CD4-positive, alpha-beta T cell (primary cell): ENCODE measurements around the gene FMN1. TPM values are rescaled to one million over a fixed set of nuclear protein-coding genes. Genes with fewer than 3 reads are reported as not detected.

Experiments
- ATAC-seq: fragments of 200-7000 bp; cut with Tn5 transposase; one replicate; pipeline ENCODE4 v1.10.0; 2022; ENCODE audit warnings: mild to moderate bottlenecking; ENCODE audit not compliant: poor library complexity
- CTCF ChIA-PET: fragments of 350-600 bp; sonication (Branson Sonifier 250); formaldehyde crosslinking; loops from one replicate; lab custom pipeline; 2021; ENCODE audit warnings: antibody characterized with exemption, inconsistent platforms; lab: Charles Lee
- POLR2A ChIA-PET: fragments of 350-600 bp; sonication (Branson Sonifier 250); formaldehyde crosslinking; loops from one replicate; lab custom pipeline; 2021; ENCODE audit warnings: antibody characterized with exemption, inconsistent platforms; lab: Charles Lee
- DNase-seq, 14 experiments: peaks; one replicate each; pipeline ENCODE4 v3.0.0-alpha.2; 2013 to 2020; ENCODE audit warnings: mixed read lengths in 2 of 14
- H3K27ac ChIP-seq, 2 donors: one replicate each; pipeline versions ENCODE4 v1.5.1 to v1.7.0; 2013; ENCODE audit warnings: low read length in 2 of 2, low read depth in 1 of 2, mild to moderate bottlenecking in 1 of 2
- H3K27me3 ChIP-seq, 2 experiments: 1 replicate in 1 of 2; 2 replicates in 1 of 2; pipeline versions ENCODE4 v1.6.1 to v1.7.0; 2013; ENCODE audit warnings: low read length in 2 of 2, control low read depth in 1 of 2, mild to moderate bottlenecking in 1 of 2, moderate library complexity in 1 of 2; ENCODE audit not compliant: insufficient read depth in 2 of 2, control insufficient read depth in 1 of 2
- H3K36me3 ChIP-seq: one replicate; pipeline ENCODE4 v1.6.1; 2013; ENCODE audit warnings: low read length, control low read depth; ENCODE audit not compliant: insufficient read depth
- H3K4me1 ChIP-seq: one replicate; pipeline ENCODE4 v1.6.1; 2013; ENCODE audit warnings: low read length, control low read depth; ENCODE audit not compliant: insufficient read depth
- H3K4me3 ChIP-seq: one replicate; pipeline ENCODE4 v1.5.1; 2013; ENCODE audit warnings: mild to moderate bottlenecking, low read length, moderate library complexity
- H3K9me3 ChIP-seq, 2 experiments: 1 replicate in 1 of 2; 2 replicates in 1 of 2; pipeline versions ENCODE4 v1.6.1 to v1.7.0; 2013; ENCODE audit warnings: low read length in 2 of 2, mild to moderate bottlenecking in 2 of 2, control low read depth in 1 of 2, moderate library complexity in 1 of 2; ENCODE audit not compliant: control insufficient read depth in 1 of 2, insufficient read depth in 1 of 2
- H3K27ac Mint-ChIP-seq: one replicate; pipeline ENCODE4 v1.8.0; 2020; ENCODE audit warnings: mixed read lengths
- H3K27me3 Mint-ChIP-seq: one replicate; pipeline ENCODE4 v1.8.0; 2021; ENCODE audit warnings: mixed read lengths
- H3K36me3 Mint-ChIP-seq: one replicate; pipeline ENCODE4 v1.8.0; 2021; ENCODE audit warnings: low read depth, mixed read lengths
- H3K4me1 Mint-ChIP-seq: one replicate; pipeline ENCODE4 v1.8.0; 2021; ENCODE audit warnings: low read depth, mixed read lengths
- H3K4me3 Mint-ChIP-seq: one replicate; pipeline ENCODE4 v1.8.0; 2020; ENCODE audit warnings: mild to moderate bottlenecking, mixed read lengths
- H3K9me3 Mint-ChIP-seq: one replicate; pipeline ENCODE4 v1.8.0; 2020; ENCODE audit warnings: mixed read lengths
- intact Hi-C, 2 experiments: fragments of 100-400 bp; cut with DNase I in 1 of 2; cut with micrococcal nuclease in 1 of 2; formaldehyde crosslinking; loops; one replicate each; pipeline versions ENCODE4 v1.15.1 to v1.9.0; 2023 to 2025; cut with DNase I, micrococcal nuclease
- total RNA-seq, 174 experiments: library from RNA in 2 of 174; stranded (reverse) in 2 of 174; gene quantifications; one replicate each; pipeline ENCODE4 v1.2.3 and lab custom pipeline; 2021 to 2026
- TF ChIP-seq, protein P1 (sequence below): fragments of 200-600 bp; IDR thresholded peaks from one replicate; pipeline ENCODE4 v1.8.0; 2022; ENCODE audit warnings: antibody characterized with exemption, mild to moderate bottlenecking

The FMN1 gene
- total RNA-seq, 2 experiments from 2014 or later = 0.39 to 0.55 TPM

- no peaks in the 10 kb centered on the region for H3K36me3 ChIP-seq
- no peaks in the 10 kb centered on the region for H3K4me1 ChIP-seq
- H3K4me3 ChIP-seq = no peak overlapping the region
- Mint-ChIP-seq H3K36me3 (no peaks in the 10 kb centered on the region), H3K9me3 (no peaks in the 10 kb centered on the region), H3K27me3 (peaks cover 7% of the 10 kb centered on the region), H3K27ac (no peak overlapping the region), H3K4me3 (no peak overlapping the region), H3K4me1 (no peaks in the 10 kb centered on the region)
- TF ChIP-seq, protein P1, sequence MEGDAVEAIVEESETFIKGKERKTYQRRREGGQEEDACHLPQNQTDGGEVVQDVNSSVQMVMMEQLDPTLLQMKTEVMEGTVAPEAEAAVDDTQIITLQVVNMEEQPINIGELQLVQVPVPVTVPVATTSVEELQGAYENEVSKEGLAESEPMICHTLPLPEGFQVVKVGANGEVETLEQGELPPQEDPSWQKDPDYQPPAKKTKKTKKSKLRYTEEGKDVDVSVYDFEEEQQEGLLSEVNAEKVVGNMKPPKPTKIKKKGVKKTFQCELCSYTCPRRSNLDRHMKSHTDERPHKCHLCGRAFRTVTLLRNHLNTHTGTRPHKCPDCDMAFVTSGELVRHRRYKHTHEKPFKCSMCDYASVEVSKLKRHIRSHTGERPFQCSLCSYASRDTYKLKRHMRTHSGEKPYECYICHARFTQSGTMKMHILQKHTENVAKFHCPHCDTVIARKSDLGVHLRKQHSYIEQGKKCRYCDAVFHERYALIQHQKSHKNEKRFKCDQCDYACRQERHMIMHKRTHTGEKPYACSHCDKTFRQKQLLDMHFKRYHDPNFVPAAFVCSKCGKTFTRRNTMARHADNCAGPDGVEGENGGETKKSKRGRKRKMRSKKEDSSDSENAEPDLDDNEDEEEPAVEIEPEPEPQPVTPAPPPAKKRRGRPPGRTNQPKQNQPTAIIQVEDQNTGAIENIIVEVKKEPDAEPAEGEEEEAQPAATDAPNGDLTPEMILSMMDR = no peak
- ChIA-PET CTCF (no interaction called here), POLR2A (no interaction called here)
- no peaks in the 10 kb centered on the region for H3K27me3 ChIP-seq
- no peak for ATAC-seq
- intact Hi-C loops = no loop called here
- no peak overlapping the region for H3K27ac ChIP-seq
- no peaks in the 10 kb centered on the region for H3K9me3 ChIP-seq
- DNase-seq = no peak
These were observed 427.3 kb downstream of the FMN1 start for GRCh38 chr15:32767236-32767635.

DNA sequence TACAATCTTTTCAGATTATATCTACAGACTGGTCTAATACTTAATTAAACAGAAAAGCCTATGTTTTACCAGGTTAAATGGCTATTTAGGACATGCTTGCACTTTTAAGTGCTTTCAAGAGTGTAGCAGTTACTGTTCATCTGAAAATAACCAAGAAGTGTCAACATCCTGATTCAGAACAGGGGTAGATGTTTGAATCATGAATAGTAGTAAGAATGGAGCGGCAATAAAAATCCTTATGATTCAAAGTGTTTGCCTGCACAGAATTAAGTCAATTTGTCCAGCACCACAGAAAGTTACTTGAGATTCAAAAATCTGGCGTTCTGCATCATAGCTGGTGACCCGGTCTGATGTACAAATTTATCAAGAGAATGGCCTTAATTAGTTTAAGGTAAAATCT lies 428.4 kb downstream of the FMN1 start:
- intact Hi-C loops = no loop called here
- Histone ChIP-seq H3K27ac (no peak overlapping the region), H3K9me3 (no peaks in the 10 kb centered on the region), H3K4me1 (no peaks in the 10 kb centered on the region), H3K4me3 (no peak overlapping the region), H3K27me3 (no peaks in the 10 kb centered on the region), H3K36me3 (no peaks in the 10 kb centered on the region)
- H3K4me3 Mint-ChIP-seq = no peak overlapping the region
- H3K27ac Mint-ChIP-seq = no peak overlapping the region
- H3K27me3 Mint-ChIP-seq = peaks cover 18% of the 10 kb centered on the region
- no peaks in the 10 kb centered on the region for H3K4me1 Mint-ChIP-seq
- no peaks in the 10 kb centered on the region for H3K36me3 Mint-ChIP-seq
- ATAC-seq (no peak), DNase-seq (no peak)
- ChIA-PET POLR2A (no interaction called here), CTCF (no interaction called here)
- H3K9me3 Mint-ChIP-seq = no peaks in the 10 kb centered on the region
- TF ChIP-seq, protein P1 = no peak

DNA sequence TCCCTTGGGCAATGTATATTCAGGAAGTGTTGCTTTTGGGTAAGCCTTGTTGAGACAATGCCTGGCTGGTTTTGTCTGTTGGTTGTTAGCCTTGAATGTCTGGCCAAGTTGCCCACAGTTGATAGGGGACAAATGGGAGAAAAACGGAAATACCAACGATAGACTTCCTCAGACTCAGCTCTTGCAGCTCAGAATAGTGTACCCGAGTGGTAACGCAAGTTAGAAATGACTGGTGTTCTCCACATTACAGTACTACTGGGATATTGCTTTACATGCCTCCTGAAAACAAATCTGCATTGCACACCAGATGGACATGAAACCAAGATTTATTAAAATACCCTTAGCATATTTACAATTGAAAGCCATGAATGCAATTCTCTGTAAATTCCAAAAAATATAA lies 429.3 kb downstream of the FMN1 start:
- intact Hi-C loops = no loop called here
- no peak overlapping the region for H3K27ac Mint-ChIP-seq
- H3K27me3 Mint-ChIP-seq = peaks cover 27% of the 10 kb centered on the region
- TF ChIP-seq, protein P1 = no peak
- no peaks in the 10 kb centered on the region for H3K36me3 ChIP-seq
- DNase-seq (no peak), ATAC-seq (no peak)
- no peak overlapping the region for H3K27ac ChIP-seq
- H3K9me3 Mint-ChIP-seq = no peaks in the 10 kb centered on the region
- H3K4me1 Mint-ChIP-seq = no peaks in the 10 kb centered on the region
- no peaks in the 10 kb centered on the region for H3K27me3 ChIP-seq
- no peaks in the 10 kb centered on the region for H3K36me3 Mint-ChIP-seq
- POLR2A ChIA-PET = no interaction called here
- H3K4me1 ChIP-seq = no peaks in the 10 kb centered on the region
- H3K4me3 ChIP-seq = no peak overlapping the region
- CTCF ChIA-PET = no interaction called here
- no peak overlapping the region for H3K4me3 Mint-ChIP-seq
- peaks cover 0 to 1% of the 10 kb centered on the region in 2 experiments for H3K9me3 ChIP-seq
